HG03097 (cell line): ENCODE results near the gene TSPOAP1.

ENCODE experiments used
- ATAC-seq: cut with Tn5 transposase; IDR thresholded peaks from one replicate; pipeline ENCODE4 v1.9.1; 2021; ENCODE audit not compliant: unreplicated experiment, low FRiP score

The TSPOAP1 gene

DNA sequence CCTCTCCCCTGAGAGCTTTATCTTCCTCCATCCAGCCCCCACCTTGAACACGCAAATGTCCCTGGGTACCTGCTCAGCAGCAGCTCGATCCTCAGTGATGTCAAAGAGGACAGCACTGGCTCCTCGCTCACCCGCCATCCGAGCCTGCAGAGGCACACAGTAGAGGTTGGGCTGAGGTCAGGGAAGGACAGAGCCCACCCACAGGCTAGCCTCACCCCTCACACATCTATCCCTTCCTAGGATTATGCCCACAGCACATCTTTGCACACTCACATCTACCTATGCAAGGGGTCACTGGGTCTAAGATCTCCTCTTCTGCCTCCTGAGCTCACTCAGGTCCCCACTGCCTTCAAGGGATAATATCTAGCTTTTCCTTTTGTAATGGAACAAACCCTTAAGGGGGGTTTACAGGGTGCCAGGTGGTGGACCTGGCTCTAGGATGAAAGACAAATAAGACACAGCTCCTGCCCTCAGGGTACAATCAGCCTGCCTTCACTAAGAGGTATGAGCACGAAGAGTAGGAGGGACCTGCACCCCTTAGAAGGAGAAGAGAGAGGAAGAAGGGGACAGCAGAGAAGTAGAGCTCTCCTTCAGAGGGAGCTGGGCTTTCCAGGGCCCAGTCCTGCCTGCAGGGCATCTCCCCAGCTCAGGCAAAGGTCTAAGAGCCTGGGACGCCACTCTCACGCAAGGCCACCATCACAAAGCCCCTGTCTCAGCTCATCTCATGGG, 35.0 kb upstream of the TSPOAP1 start:
- ATAC-seq, result no peak

GRCh38 chr17:58362368-58363014, 33.9 kb upstream of the TSPOAP1 start:
- no peak for ATAC-seq

GRCh38 chr17:58360296-58361063, 31.9 kb upstream of the TSPOAP1 start:
- no peak for ATAC-seq

GRCh38 chr17:58358408-58359172, 30.0 kb upstream of the TSPOAP1 start:
- no peak for ATAC-seq

DNA sequence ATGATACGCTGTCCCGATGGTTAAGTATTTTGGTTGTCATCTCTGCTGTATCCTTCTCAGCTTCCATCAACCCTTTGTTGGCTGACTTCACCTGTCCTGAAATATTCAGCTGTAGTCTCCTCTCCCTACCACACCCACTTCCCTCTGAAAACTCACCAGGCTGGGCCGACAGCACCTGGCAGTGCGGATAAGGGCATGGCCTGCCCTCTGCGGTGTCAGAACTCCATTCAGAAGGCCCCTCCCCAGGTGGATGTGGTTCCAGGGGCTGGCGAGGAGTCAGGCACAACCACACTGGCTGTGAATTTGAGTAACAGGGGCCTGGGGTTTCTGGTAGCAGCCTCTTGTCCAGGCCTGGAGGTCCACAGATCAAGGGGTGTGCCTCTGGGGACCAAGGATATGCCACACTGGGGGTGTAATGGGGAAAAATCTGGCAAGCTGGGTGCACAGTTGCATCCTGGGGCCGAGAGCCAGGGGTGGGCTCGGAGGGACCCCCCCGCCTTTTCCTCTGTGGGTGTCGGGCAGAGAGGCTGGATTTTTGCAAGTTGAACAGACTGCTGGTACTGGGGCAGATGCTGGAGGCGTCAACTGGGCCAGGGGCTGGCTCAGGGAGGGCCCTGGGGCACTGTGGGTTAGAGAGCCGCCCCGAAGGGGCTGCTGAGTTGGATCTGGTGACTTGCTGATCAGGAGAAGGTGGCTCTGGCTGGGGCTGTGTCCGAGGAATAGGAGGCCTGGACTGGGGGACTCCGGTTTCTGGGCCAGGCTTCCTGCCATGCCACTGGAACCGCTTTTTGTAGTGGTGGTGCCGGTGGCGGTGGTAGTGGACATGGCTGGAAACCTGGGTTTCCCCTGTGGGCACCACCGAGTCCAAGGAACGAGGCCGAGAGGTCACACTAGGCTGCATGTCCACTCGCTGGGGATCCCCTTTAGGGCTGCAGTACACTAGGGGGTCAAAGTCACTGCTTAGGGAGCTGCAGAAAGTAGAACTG, 29.0 kb upstream of the TSPOAP1 start:
- ATAC-seq, result no peak

DNA sequence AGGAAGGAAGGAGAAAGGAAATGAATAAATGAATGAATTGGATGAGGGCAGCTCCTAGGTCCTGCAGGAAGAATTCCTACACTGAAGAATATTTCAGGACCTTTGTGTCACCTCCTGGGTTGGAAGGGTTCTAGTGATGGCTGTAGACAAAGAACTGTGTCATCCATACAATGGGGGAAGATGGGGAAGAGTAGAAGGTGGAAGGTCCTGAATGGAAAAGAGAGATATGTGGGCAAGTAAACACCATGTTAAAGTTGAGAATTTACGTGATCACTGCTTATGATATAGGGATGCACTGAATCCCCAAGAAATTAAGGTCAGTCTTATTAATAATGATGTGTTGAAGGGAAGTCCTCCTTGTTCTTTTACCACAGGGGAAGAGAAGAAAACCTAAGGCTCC, 27.6 kb upstream of the TSPOAP1 start:
- ATAC-seq, result no peak

DNA sequence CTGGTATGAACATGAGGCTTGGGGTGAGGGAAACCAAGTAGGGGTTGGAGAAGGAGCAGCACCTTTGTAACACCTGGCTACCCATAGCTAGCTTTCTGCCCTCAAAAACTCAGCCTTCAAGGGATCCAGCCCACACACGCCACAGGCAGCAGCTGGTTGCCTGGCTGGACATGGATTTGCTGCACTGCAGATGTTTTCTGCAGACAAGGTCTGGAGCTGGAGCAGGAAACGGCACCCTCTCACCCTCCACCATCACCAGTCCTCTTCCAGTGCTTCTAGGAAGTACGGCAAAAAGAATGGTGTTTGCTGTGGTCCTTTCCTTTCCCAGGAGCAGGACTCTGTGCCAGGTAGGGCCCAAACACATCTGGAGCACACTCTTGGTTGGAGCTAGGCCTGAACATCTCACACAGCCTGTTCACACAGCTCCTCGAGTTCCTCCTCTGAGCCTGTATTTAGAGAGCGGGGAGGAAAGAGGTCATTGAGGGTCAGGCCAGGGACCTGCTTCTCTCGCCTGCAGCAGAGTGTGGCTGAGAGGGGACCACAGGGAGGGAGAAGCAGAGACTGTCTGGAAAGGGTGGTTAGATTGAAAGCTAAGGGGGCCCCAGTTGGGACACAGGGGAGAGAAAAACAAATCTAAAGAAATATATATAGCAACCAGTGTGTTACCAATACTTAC, 26.1 kb upstream of the TSPOAP1 start:
- no peak for ATAC-seq

GRCh38 chr17:58353389-58353825, 24.8 kb upstream of the TSPOAP1 start:
- no peak for ATAC-seq

DNA sequence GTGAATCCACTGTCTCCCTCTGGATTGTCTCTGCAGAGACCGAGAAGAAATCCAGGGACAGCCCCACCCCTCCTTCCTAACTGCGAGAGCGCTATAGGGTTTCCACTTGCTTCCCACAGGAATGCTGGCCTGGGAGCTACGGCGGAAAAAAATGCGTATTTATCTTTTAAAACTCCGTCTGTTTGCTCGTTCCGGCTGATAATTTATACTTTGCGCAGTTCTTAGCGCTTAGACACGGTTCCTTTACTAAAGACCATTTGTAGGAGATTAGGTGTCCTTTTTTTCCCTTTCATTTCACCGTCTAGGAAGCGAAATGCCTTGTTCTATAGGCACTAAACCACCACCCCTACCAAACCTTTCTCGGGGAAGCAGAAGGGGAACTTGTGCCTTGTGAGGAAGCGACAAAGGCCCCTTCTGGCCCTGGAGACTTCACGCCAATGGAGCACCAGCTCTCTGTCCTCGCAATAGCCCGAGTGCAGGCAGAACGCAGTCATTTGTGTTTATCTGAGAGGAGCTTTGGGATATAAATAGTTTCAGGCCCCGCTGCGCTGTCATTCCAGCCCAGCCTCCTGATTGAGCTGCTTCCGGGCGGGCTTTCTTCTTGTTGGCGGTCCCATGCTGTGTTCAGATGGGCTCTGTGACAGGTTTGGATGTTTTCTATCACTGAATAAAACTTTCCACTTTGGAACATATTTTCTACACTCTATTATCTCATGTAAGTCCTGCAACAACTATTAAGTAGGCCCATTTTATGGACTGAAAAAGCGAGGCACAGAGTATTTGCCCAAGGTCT, 24.2 kb upstream of the TSPOAP1 start:
- no peak for ATAC-seq

DNA sequence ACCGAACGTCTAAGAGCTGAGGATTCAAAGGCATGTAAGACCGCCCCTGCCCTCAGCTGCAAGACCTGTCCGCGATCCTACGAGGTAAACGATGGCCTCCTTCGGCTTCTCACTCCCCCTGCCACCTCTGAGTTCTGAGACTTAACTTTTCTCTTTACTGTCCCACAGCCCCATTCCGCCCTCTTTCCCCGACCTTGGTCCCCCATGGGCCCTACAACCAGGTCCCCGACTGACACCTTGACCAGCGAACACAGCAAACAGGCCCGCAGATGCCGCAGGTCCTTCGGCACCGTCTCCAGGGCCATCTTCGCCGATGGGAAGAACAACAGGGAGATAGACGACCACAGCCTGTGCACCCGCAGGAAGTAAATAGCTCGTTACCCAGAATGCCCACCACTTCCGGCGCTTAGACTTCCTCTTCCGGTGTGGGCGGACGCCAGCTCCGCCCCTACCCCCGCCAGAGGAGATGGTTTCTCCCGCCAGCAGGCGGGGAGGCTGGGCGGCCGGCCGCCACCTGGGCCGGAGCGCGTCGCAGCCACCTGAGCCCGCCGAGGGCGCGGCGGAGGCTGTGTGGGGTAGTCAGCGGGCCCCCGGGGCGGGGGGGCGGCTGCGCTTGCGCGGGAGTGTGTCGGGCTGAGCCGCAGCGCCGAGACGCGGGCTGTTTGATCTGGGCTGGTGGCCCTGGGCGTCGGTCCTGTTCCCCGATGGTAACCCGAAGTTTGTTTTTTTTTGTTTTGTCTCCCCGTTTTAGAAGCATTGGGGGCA, 23.4 kb upstream of the TSPOAP1 start, which contains the start of gene SUPT4H1:
TSS of gene SUPT4H1 (minus strand) at position 371 of the 765 bp plus-strand sequence. CDS start at position 305, 66 bp downstream.
- peak; percentile 82 for ATAC-seq

DNA sequence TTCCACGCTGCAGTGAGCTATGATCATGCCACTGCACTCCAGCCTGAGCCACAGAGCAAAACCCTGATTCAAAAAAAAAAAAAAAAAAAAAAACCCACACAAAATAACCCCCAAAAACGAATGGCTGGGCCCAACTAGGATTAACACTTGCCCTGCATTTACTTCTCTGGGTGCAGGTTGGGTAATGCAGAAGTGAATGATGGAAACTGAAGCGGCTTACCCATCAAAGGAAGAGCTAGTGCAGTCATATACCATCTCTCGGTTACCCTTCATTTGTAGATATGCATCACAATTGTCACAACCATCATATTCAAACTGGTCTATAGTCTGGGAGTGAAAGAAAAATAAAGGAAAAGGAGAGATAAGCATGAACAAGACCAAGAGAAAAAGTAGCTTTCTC, 22.6 kb upstream of the TSPOAP1 start:
- ATAC-seq, result no peak

- no peak for ATAC-seq
These were observed 19.4 kb upstream of the TSPOAP1 start for GRCh38 chr17:58348038-58348437.

DNA sequence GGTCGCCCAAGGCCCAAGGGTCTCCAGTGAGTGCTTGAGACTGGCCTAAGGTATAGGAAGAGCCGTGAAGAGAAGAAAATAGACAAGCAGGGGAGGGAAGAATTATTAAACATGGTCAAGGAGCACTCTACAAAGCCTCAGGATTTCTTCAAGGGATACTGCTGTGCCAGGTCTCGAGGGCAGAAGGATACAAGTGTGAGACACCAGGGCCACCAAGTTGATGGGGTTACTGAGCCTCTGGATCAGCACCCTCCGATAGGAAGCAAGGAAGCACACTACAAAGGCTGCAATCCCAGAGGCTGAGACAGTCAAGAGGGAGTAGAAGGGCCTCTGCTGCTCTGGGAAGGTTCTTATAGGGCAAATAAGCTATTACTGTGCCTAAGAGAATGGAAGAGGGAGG, 16.9 kb upstream of the TSPOAP1 start:
- no peak for ATAC-seq

DNA sequence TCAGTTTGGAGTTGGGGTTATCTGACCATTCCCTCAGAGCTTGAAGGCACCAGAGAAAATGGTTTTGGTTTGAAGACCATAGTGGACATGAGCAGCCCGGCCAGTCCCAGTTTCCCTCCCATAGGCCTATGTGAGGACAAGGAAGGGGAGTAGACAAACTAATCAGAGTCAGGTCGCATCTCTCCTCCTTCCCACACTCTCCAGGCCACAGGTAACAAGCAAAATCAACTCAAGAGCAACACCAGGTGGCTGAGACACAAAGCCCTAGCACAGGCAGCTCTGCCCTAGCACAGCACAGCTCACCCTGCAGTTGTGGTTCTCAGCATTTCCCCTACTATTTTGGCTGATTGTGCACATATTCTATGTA, 16.2 kb upstream of the TSPOAP1 start:
- ATAC-seq, result peak; percentile 34

- peak; percentile 77 for ATAC-seq
These were observed 15.6 kb upstream of the TSPOAP1 start for GRCh38 chr17:58344047-58344790.

GRCh38 chr17:58343131-58343530, 14.5 kb upstream of the TSPOAP1 start:
- no peak for ATAC-seq
